ENCODE measurements around the gene CYB5B. TPM values are rescaled to one million over a fixed set of nuclear protein-coding genes. Genes with fewer than 3 reads are reported as not detected.
A peak's percentile ranks its signal among the peaks of the same experiment; 100 is the strongest.
"Not testable (repeated sequence)": the region's sequence is repeated elsewhere in the genome, so short reads cannot be mapped to it uniquely, and the experiment has no call there.

Gene CYB5B
- total and polyA plus RNA-seq, 9 donors = 55.5 to 74.5 (median 66.7) TPM

GRCh38 chr16:69441030-69441429 is 16.6 kb downstream of the CYB5B start:
- H3K9me3 ChIP-seq (replicated peaks; ENCODE audit: control insufficient read depth, low read depth, low read length); H3K4me1 ChIP-seq (ENCODE audit: control insufficient read depth, insufficient read depth, low read length); H3K36me3 ChIP-seq (ENCODE audit: control insufficient read depth, insufficient read depth, low read length); H3K27me3 ChIP-seq (ENCODE audit: control insufficient read depth, insufficient read depth, low read length); H3K27ac ChIP-seq (ENCODE audit: low read length); DNase-seq; H3K4me3 ChIP-seq (ENCODE audit: low read length): not testable (repeated sequence)
- no CpG with 5 or more reads among the region's 7 CpGs for WGBS (ENCODE audit: insufficient coverage)

GRCh38 chr16:69443927-69444631 is 19.7 kb downstream of the CYB5B start:
- no peak overlapping the region for H3K4me3 ChIP-seq (ENCODE audit: low read length)
- DNase-seq = peak; percentile 54
- H3K27ac ChIP-seq (ENCODE audit: low read length) = peak overlapping the region; percentile 91
- H3K9me3 ChIP-seq (replicated peaks; ENCODE audit: control insufficient read depth, low read depth, low read length) = no peaks in the 10 kb centered on the region
- 84% methylated on average over 8 of the region's 12 CpGs for WGBS (ENCODE audit: insufficient coverage)
- H3K4me1 ChIP-seq (ENCODE audit: control insufficient read depth, insufficient read depth, low read length) = peaks cover 4% of the 10 kb centered on the region
- peaks cover 5% of the 10 kb centered on the region for H3K36me3 ChIP-seq (ENCODE audit: control insufficient read depth, insufficient read depth, low read length)
- no peaks in the 10 kb centered on the region for H3K27me3 ChIP-seq (ENCODE audit: control insufficient read depth, insufficient read depth, low read length)

- H3K36me3 ChIP-seq (ENCODE audit: control insufficient read depth, insufficient read depth, low read length) = peaks cover 5% of the 10 kb centered on the region
- no peaks in the 10 kb centered on the region for H3K27me3 ChIP-seq (ENCODE audit: control insufficient read depth, insufficient read depth, low read length)
- H3K4me3 ChIP-seq (ENCODE audit: low read length) = peak overlapping the region; percentile 11
- no peaks in the 10 kb centered on the region for H3K9me3 ChIP-seq (replicated peaks; ENCODE audit: control insufficient read depth, low read depth, low read length)
- H3K27ac ChIP-seq (ENCODE audit: low read length) = peak overlapping the region; percentile 91
- WGBS (ENCODE audit: insufficient coverage) = no CpG with 5 or more reads among the region's 2 CpGs
- peaks cover 4% of the 10 kb centered on the region for H3K4me1 ChIP-seq (ENCODE audit: control insufficient read depth, insufficient read depth, low read length)
- DNase-seq = peak; percentile 21
These were observed 20.6 kb downstream of the CYB5B start for GRCh38 chr16:69444873-69445517.

- Histone ChIP-seq H3K27me3 (ENCODE audit: control insufficient read depth, insufficient read depth, low read length) (no peaks in the 10 kb centered on the region), H3K4me3 (ENCODE audit: low read length) (no peak overlapping the region), H3K4me1 (ENCODE audit: control insufficient read depth, insufficient read depth, low read length) (peaks cover 4% of the 10 kb centered on the region), H3K36me3 (ENCODE audit: control insufficient read depth, insufficient read depth, low read length) (peaks cover 5% of the 10 kb centered on the region), H3K9me3 (replicated peaks; ENCODE audit: control insufficient read depth, low read depth, low read length) (no peaks in the 10 kb centered on the region), H3K27ac (ENCODE audit: low read length) (peak overlapping the region; percentile 49)
- WGBS (ENCODE audit: insufficient coverage) = 80% methylated on average over 1 of the region's 3 CpGs
- DNase-seq = peak; percentile 43
These were observed 24.2 kb downstream of the CYB5B start for GRCh38 chr16:69448470-69449193.

GRCh38 chr16:69451166-69451565 is 26.7 kb downstream of the CYB5B start:
- Histone ChIP-seq H3K4me1 (ENCODE audit: control insufficient read depth, insufficient read depth, low read length) (no peaks in the 10 kb centered on the region), H3K4me3 (ENCODE audit: low read length) (no peak overlapping the region), H3K9me3 (replicated peaks; ENCODE audit: control insufficient read depth, low read depth, low read length) (no peaks in the 10 kb centered on the region), H3K27ac (ENCODE audit: low read length) (no peak overlapping the region), H3K36me3 (ENCODE audit: control insufficient read depth, insufficient read depth, low read length) (peaks cover 5% of the 10 kb centered on the region), H3K27me3 (ENCODE audit: control insufficient read depth, insufficient read depth, low read length) (no peaks in the 10 kb centered on the region)
- WGBS (ENCODE audit: insufficient coverage) = no CpG with 5 or more reads among the region's 4 CpGs
- no peak for DNase-seq

GRCh38 chr16:69453936-69454335 is 29.5 kb downstream of the CYB5B start:
- H3K36me3 ChIP-seq (ENCODE audit: control insufficient read depth, insufficient read depth, low read length) = peaks cover 3% of the 10 kb centered on the region
- no peaks in the 10 kb centered on the region for H3K4me1 ChIP-seq (ENCODE audit: control insufficient read depth, insufficient read depth, low read length)
- no CpG with 5 or more reads among the region's 1 CpG for WGBS (ENCODE audit: insufficient coverage)
- no peak overlapping the region for H3K27ac ChIP-seq (ENCODE audit: low read length)
- no peak overlapping the region for H3K4me3 ChIP-seq (ENCODE audit: low read length)
- no peaks in the 10 kb centered on the region for H3K9me3 ChIP-seq (replicated peaks; ENCODE audit: control insufficient read depth, low read depth, low read length)
- H3K27me3 ChIP-seq (ENCODE audit: control insufficient read depth, insufficient read depth, low read length) = no peaks in the 10 kb centered on the region
- DNase-seq = no peak

GRCh38 chr16:69463876-69464275 is 39.5 kb downstream of the CYB5B start:
- Histone ChIP-seq H3K9me3 (replicated peaks; ENCODE audit: control insufficient read depth, low read depth, low read length) (no peaks in the 10 kb centered on the region), H3K27ac (ENCODE audit: low read length) (no peak overlapping the region), H3K27me3 (ENCODE audit: control insufficient read depth, insufficient read depth, low read length) (no peaks in the 10 kb centered on the region), H3K4me1 (ENCODE audit: control insufficient read depth, insufficient read depth, low read length) (no peaks in the 10 kb centered on the region), H3K36me3 (ENCODE audit: control insufficient read depth, insufficient read depth, low read length) (peaks cover 12% of the 10 kb centered on the region), H3K4me3 (ENCODE audit: low read length) (no peak overlapping the region)
- no peak for DNase-seq

- no peaks in the 10 kb centered on the region for H3K9me3 ChIP-seq (replicated peaks; ENCODE audit: control insufficient read depth, low read depth, low read length)
- WGBS (ENCODE audit: insufficient coverage) = 48% methylated on average over 2 of the region's 6 CpGs
- H3K27ac ChIP-seq (ENCODE audit: low read length) = no peak overlapping the region
- H3K36me3 ChIP-seq (ENCODE audit: control insufficient read depth, insufficient read depth, low read length) = peaks cover 12% of the 10 kb centered on the region
- no peak overlapping the region for H3K4me3 ChIP-seq (ENCODE audit: low read length)
- DNase-seq = no peak
- no peaks in the 10 kb centered on the region for H3K4me1 ChIP-seq (ENCODE audit: control insufficient read depth, insufficient read depth, low read length)
- no peaks in the 10 kb centered on the region for H3K27me3 ChIP-seq (ENCODE audit: control insufficient read depth, insufficient read depth, low read length)
These were observed 40.8 kb downstream of the CYB5B start for GRCh38 chr16:69465083-69465721.

- Histone ChIP-seq H3K4me3 (ENCODE audit: low read length) (no peak overlapping the region), H3K4me1 (ENCODE audit: control insufficient read depth, insufficient read depth, low read length) (no peaks in the 10 kb centered on the region), H3K9me3 (replicated peaks; ENCODE audit: control insufficient read depth, low read depth, low read length) (no peaks in the 10 kb centered on the region), H3K27me3 (ENCODE audit: control insufficient read depth, insufficient read depth, low read length) (no peaks in the 10 kb centered on the region), H3K36me3 (ENCODE audit: control insufficient read depth, insufficient read depth, low read length) (peaks cover 12% of the 10 kb centered on the region), H3K27ac (ENCODE audit: low read length) (no peak overlapping the region)
- WGBS (ENCODE audit: insufficient coverage) = 66% methylated on average over 2 of the region's 6 CpGs
- no peak for DNase-seq
These were observed 41.5 kb downstream of the CYB5B start for GRCh38 chr16:69465881-69466280.

- H3K27ac ChIP-seq (ENCODE audit: low read length) = no peak overlapping the region
- H3K4me3 ChIP-seq (ENCODE audit: low read length) = no peak overlapping the region
- no peaks in the 10 kb centered on the region for H3K27me3 ChIP-seq (ENCODE audit: control insufficient read depth, insufficient read depth, low read length)
- peaks cover 12% of the 10 kb centered on the region for H3K36me3 ChIP-seq (ENCODE audit: control insufficient read depth, insufficient read depth, low read length)
- no peak for DNase-seq
- WGBS (ENCODE audit: insufficient coverage) = no CpG with 5 or more reads among the region's 2 CpGs
- no peaks in the 10 kb centered on the region for H3K9me3 ChIP-seq (replicated peaks; ENCODE audit: control insufficient read depth, low read depth, low read length)
- H3K4me1 ChIP-seq (ENCODE audit: control insufficient read depth, insufficient read depth, low read length) = no peaks in the 10 kb centered on the region
These were observed 42.1 kb downstream of the CYB5B start for GRCh38 chr16:69466547-69466946.
